ENCODE measurements around the gene CRHR1. TPM values are rescaled to one million over a fixed set of nuclear protein-coding genes. Genes with fewer than 3 reads are reported as not detected.

Gene CRHR1
- total and polyA plus RNA-seq, 2 experiments from 2014 or later, result not detected

GRCh38 chr17:45783593-45784292 is 377 bp upstream of the CRHR1 start:
- no peak overlapping the region for H3K4me3 ChIP-seq
- WGBS, 2 experiments (ENCODE audit: low coverage in 1 of 2, low lambda C conversion rate in 2 of 2, missing lambda C conversion rate in 2 of 2), result 2 to 3% methylated on average over 41 to 62 of the region's 64 CpGs
- DNase-seq, result no peak
- H3K27ac ChIP-seq, result no peak overlapping the region
- no peaks in the 10 kb centered on the region for H3K9me2 ChIP-seq (ENCODE audit: insufficient read depth)
- in situ Hi-C loops (cut with MboI), result no loop called here
- H3K4me1 ChIP-seq (ENCODE audit: insufficient read depth), result no peaks in the 10 kb centered on the region
- H3K9me3 ChIP-seq (ENCODE audit: low read depth), result no peaks in the 10 kb centered on the region
- H3K79me2 ChIP-seq (ENCODE audit: insufficient read depth), result no peaks in the 10 kb centered on the region
- H2AFZ ChIP-seq, result no peak overlapping the region
- H3F3A ChIP-seq (ENCODE audit: insufficient read depth), result no peaks in the 10 kb centered on the region
- no peaks in the 10 kb centered on the region for H4K20me1 ChIP-seq (ENCODE audit: insufficient read depth)
- H3K4me2 ChIP-seq (ENCODE audit: unreplicated experiment), result no peak overlapping the region
- TF ChIP-seq EZH2phosphoT487 (IDR thresholded peaks at IDR 0.05; ENCODE audit: insufficient read depth, low read depth), result no peak
- peak; percentile 89 for TF ChIP-seq EZH2 (IDR thresholded peaks at IDR 0.05; ENCODE audit: insufficient read depth, poor library complexity, severe bottlenecking)
- no peaks in the 10 kb centered on the region for H3K36me3 ChIP-seq (ENCODE audit: low read depth)
- H3K9ac ChIP-seq, result no peak overlapping the region
- peaks cover 61% of the 10 kb centered on the region for H3K27me3 ChIP-seq (replicated peaks; ENCODE audit: insufficient read depth)

GRCh38 chr17:45784741-45785479 is 790 bp downstream of the CRHR1 start:
- Histone ChIP-seq H3K9me2 (ENCODE audit: insufficient read depth) (no peaks in the 10 kb centered on the region), H3K4me2 (ENCODE audit: unreplicated experiment) (peak overlapping the region; percentile 62), H3K36me3 (ENCODE audit: low read depth) (no peaks in the 10 kb centered on the region), H3K4me3 (peak overlapping the region; percentile 55), H3K27me3 (replicated peaks; ENCODE audit: insufficient read depth) (peaks cover 70% of the 10 kb centered on the region), H3K9ac (no peak overlapping the region), H3K9me3 (ENCODE audit: low read depth) (no peaks in the 10 kb centered on the region), H3K79me2 (ENCODE audit: insufficient read depth) (no peaks in the 10 kb centered on the region), H2AFZ (peak overlapping the region; percentile 31), H3K27ac (no peak overlapping the region), H3K4me1 (ENCODE audit: insufficient read depth) (no peaks in the 10 kb centered on the region), H3F3A (ENCODE audit: insufficient read depth) (no peaks in the 10 kb centered on the region), H4K20me1 (ENCODE audit: insufficient read depth) (no peaks in the 10 kb centered on the region)
- peak; percentile 54; the same call in 1 of the 2 replicates for TF ChIP-seq EZH2phosphoT487 (IDR thresholded peaks at IDR 0.05; ENCODE audit: insufficient read depth, low read depth)
- TF ChIP-seq EZH2 (IDR thresholded peaks at IDR 0.05; ENCODE audit: insufficient read depth, poor library complexity, severe bottlenecking), result no peak
- 1 to 2% methylated on average over 46 to 80 of the region's 82 CpGs for WGBS, 2 experiments (ENCODE audit: low coverage in 1 of 2, low lambda C conversion rate in 2 of 2, missing lambda C conversion rate in 2 of 2)
- in situ Hi-C loops (cut with MboI), result no loop called here
- peak; percentile 52 for DNase-seq

GRCh38 chr17:45785480-45786193 is 1.5 kb downstream of the CRHR1 start:
- 53 to 69% methylated on average over 21 to 28 of the region's 28 CpGs for WGBS, 2 experiments (ENCODE audit: low coverage in 1 of 2, low lambda C conversion rate in 2 of 2, missing lambda C conversion rate in 2 of 2)
- DNase-seq, result no peak
- peak; percentile 71 for TF ChIP-seq EZH2 (IDR thresholded peaks at IDR 0.05; ENCODE audit: insufficient read depth, poor library complexity, severe bottlenecking)
- TF ChIP-seq EZH2phosphoT487 (IDR thresholded peaks at IDR 0.05; ENCODE audit: insufficient read depth, low read depth), result no peak
- H3K27ac ChIP-seq, result no peak overlapping the region
- H3K4me2 ChIP-seq (ENCODE audit: unreplicated experiment), result peak overlapping the region; percentile 62
- H3K4me1 ChIP-seq (ENCODE audit: insufficient read depth), result no peaks in the 10 kb centered on the region
- H3K9me2 ChIP-seq (ENCODE audit: insufficient read depth), result no peaks in the 10 kb centered on the region
- peak overlapping the region; percentile 31; the same call in 1 of the 2 replicates for H2AFZ ChIP-seq
- in situ Hi-C loops (cut with MboI), result no loop called here
- H4K20me1 ChIP-seq (ENCODE audit: insufficient read depth), result no peaks in the 10 kb centered on the region
- no peaks in the 10 kb centered on the region for H3K36me3 ChIP-seq (ENCODE audit: low read depth)
- H3K79me2 ChIP-seq (ENCODE audit: insufficient read depth), result no peaks in the 10 kb centered on the region
- no peaks in the 10 kb centered on the region for H3F3A ChIP-seq (ENCODE audit: insufficient read depth)
- H3K9me3 ChIP-seq (ENCODE audit: low read depth), result no peaks in the 10 kb centered on the region
- peak overlapping the region; percentile 55; the same call in 1 of the 2 replicates for H3K4me3 ChIP-seq
- H3K27me3 ChIP-seq (replicated peaks; ENCODE audit: insufficient read depth), result peaks cover 78% of the 10 kb centered on the region
- no peak overlapping the region for H3K9ac ChIP-seq

- no peak overlapping the region for H3K27ac ChIP-seq
- H3K36me3 ChIP-seq (ENCODE audit: low read depth), result no peaks in the 10 kb centered on the region
- H2AFZ ChIP-seq, result no peak overlapping the region
- no peaks in the 10 kb centered on the region for H3K79me2 ChIP-seq (ENCODE audit: insufficient read depth)
- H3K4me2 ChIP-seq (ENCODE audit: unreplicated experiment), result no peak overlapping the region
- no peaks in the 10 kb centered on the region for H3K9me3 ChIP-seq (ENCODE audit: low read depth)
- TF ChIP-seq EZH2phosphoT487 (IDR thresholded peaks at IDR 0.05; ENCODE audit: insufficient read depth, low read depth) (no peak), EZH2 (IDR thresholded peaks at IDR 0.05; ENCODE audit: insufficient read depth, poor library complexity, severe bottlenecking) (no peak)
- H3F3A ChIP-seq (ENCODE audit: insufficient read depth), result no peaks in the 10 kb centered on the region
- no peaks in the 10 kb centered on the region for H3K4me1 ChIP-seq (ENCODE audit: insufficient read depth)
- WGBS, 2 experiments (ENCODE audit: low coverage in 1 of 2, low lambda C conversion rate in 2 of 2, missing lambda C conversion rate in 2 of 2), result 66 to 80% methylated on average over 3 of the region's 3 CpGs
- DNase-seq, result no peak
- H3K9ac ChIP-seq, result no peak overlapping the region
- H3K27me3 ChIP-seq (replicated peaks; ENCODE audit: insufficient read depth), result peaks cover 77% of the 10 kb centered on the region
- H4K20me1 ChIP-seq (ENCODE audit: insufficient read depth), result no peaks in the 10 kb centered on the region
- in situ Hi-C loops (cut with MboI), result no loop called here
- no peaks in the 10 kb centered on the region for H3K9me2 ChIP-seq (ENCODE audit: insufficient read depth)
- H3K4me3 ChIP-seq, result no peak overlapping the region
Measured at GRCh38 chr17:45786349-45786748, 2.2 kb downstream of the CRHR1 start.

All from GM23248 (cell line).